D721Med (cell line): ENCODE results near the gene AMH.
"Not testable (repeated sequence)": the region's sequence is repeated elsewhere in the genome, so short reads cannot be mapped to it uniquely, and the experiment has no call there.

Experiments
- DNase-seq: peaks from one replicate; pipeline ENCODE4 v3.0.0; 2011; ENCODE audit warnings: low spot score; ENCODE audit not compliant: insufficient read length
- FAIRE-seq: peaks from 2 replicates; lab custom pipeline; 2011; peaks lifted over from hg19 to GRCh38; lab: Jason Lieb, UNC
- TF ChIP-seq, protein P1 (sequence below): IDR thresholded peaks from 2 replicates; pipeline ENCODE4 v1.5.1; 2012; ENCODE audit warnings: mild to moderate bottlenecking, control low read depth; ENCODE audit not compliant: insufficient read depth; ENCODE audit errors: missing control alignments

Gene AMH

DNA sequence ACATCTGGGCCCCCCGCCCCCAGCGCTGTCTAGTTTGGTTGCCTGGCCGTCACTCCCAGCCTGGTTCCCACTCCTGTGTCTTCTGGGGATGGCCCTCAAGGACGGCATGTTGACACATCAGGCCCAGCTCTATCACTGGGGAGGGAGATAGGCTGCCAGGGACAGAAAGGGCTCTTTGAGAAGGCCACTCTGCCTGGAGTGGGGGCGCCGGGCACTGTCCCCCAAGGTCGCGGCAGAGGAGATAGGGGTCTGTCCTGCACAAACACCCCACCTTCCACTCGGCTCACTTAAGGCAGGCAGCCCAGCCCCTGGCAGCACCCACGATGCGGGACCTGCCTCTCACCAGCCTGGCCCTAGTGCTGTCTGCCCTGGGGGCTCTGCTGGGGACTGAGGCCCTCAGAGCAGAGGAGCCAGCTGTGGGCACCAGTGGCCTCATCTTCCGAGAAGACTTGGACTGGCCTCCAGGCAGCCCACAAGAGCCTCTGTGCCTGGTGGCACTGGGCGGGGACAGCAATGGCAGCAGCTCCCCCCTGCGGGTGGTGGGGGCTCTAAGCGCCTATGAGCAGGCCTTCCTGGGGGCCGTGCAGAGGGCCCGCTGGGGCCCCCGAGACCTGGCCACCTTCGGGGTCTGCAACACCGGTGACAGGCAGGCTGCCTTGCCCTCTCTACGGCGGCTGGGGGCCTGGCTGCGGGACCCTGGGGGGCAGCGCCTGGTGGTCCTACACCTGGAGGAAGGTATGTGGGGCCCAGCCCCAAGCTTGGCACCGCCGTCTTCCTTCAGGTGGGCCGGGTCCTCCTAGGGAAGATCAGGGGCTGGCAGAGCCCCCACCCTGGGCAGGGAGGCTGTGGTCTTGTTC lies at the start of gene AMH:
Gene AMH, plus strand, starts transcription at position 314 of the 857 bp plus-strand sequence. Its CDS starts 10 bp downstream, at position 324.
- FAIRE-seq (no peak), DNase-seq (no peak)
- TF ChIP-seq, protein P1, sequence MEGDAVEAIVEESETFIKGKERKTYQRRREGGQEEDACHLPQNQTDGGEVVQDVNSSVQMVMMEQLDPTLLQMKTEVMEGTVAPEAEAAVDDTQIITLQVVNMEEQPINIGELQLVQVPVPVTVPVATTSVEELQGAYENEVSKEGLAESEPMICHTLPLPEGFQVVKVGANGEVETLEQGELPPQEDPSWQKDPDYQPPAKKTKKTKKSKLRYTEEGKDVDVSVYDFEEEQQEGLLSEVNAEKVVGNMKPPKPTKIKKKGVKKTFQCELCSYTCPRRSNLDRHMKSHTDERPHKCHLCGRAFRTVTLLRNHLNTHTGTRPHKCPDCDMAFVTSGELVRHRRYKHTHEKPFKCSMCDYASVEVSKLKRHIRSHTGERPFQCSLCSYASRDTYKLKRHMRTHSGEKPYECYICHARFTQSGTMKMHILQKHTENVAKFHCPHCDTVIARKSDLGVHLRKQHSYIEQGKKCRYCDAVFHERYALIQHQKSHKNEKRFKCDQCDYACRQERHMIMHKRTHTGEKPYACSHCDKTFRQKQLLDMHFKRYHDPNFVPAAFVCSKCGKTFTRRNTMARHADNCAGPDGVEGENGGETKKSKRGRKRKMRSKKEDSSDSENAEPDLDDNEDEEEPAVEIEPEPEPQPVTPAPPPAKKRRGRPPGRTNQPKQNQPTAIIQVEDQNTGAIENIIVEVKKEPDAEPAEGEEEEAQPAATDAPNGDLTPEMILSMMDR: no peak

DNA sequence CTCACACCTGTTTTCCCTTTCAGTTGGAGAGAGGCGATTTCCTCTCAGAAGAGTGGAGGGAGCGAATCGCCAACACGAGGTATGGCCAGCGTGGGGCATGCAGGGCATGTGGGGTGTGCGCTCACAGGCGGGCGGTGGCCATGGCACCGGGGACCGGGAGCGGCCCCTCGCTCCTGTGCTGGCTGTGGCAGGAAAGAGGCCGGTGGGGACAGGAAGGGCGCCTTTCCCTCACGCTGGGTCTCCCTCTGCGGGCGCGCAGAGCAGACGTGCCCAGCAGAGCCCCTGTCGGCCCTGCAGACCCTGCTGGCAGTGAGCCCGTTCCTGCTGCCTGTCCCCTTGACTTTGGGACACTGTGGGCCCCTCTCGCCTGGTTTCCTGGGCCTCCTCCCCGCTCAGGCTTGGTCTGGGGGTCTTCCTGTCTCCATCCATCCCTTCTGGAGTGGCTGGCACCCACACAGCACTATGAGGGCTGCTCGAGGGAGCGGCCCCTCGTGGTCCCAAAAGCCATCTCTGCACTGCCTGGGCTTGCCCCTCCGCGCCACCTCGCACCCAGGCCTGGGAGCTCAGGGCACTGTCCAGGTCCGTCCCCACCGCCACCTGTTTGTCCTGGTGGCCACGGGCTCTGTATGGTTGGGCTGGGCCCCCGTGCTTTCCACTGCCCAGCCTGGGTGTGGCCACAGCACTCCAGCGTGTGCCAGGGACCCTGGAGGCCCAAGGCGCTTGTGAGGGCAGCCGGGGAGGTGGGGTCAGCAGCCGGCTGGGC lies 49.1 kb upstream of the AMH start:
- TF ChIP-seq, protein P1: no peak
- FAIRE-seq (no peak), DNase-seq (no peak)

DNA sequence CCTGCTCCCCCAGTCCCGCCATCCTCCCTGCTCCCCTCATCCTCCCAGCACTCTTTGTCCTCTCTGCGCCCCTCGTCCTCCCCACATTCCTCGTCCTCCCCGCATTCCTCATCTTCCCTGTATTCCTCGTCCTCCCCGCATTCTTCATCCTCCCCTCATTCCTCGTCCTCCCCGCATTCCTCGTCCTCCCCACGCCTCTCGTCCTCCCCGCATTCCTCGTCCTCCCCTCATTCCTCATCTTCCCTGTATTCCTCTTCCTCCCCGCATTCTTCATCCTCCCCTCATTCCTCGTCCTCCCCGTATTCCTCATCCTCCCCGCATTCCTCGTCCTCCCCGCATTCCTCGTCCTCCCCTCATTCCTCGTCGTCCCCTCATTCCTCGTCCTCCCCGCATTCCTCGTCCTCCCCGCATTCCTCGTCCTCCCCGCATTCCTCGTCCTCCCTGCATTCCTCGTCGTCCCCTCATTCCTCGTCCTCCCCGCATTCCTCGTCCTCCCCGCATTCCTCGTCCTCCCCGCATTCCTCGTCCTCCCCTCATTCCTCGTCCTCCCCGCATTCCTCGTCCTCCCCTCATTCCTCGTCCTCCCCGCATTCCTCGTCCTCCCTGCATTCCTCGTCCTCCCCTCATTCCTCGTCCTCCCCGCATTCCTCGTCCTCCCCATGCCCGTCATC lies 48.4 kb upstream of the AMH start:
- not testable (repeated sequence) for DNase-seq, FAIRE-seq

DNA sequence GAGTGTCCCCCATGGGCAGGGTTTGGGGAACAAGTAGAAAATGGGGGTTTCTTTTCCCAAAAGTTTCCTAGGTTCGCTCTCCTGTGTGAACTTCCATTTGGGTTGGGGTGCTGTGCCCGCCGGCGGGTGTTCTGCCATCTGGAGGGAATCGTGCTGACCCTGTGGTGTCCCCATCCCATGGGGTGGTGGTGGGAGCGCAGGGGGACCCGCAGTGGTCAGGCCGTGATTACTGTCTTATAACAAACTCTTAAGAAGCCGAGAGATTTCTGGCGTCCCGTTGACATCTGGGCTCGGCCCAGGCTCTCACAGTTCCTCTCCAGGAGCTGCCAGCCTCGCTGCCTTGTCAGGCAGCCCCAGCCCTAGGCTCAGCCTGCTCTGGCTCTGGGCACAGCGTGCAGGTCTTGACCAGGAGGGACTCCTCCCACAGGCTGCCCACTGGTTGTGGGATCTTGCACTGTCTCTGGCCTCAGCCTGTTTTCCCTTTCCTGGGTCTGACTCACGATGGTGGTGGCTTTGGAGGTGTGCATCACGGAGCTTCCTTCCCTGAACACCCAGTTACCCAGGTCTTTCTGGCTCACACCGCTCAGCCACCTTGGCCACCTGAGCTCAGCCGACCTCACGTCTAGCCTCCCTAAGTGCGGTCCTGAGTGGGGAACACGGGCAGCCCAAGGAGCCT lies 47.5 kb upstream of the AMH start:
- no peak for FAIRE-seq
- DNase-seq: no peak
- TF ChIP-seq, protein P1: no peak

DNA sequence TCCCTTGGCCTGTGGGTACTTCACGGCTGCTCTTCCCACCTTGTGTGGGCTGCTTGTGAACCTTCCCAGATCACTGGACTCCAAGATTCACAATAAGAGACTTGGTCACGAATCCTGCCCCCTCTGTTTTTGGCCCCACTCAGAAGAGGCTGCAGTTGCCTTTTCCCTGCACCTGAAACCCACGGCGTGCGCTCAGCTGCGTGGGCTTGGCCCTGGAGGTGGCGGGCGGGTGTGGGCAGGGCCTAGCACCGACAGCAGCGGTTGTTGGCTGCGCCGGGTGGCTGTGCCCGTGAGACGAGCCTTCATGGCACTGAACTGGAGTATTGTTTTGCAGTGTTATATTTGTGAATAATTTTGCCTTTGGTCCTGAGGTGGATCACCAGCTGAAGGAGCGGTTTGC lies 46.8 kb upstream of the AMH start:
- FAIRE-seq (no peak), DNase-seq (no peak)
- TF ChIP-seq, protein P1: no peak

DNA sequence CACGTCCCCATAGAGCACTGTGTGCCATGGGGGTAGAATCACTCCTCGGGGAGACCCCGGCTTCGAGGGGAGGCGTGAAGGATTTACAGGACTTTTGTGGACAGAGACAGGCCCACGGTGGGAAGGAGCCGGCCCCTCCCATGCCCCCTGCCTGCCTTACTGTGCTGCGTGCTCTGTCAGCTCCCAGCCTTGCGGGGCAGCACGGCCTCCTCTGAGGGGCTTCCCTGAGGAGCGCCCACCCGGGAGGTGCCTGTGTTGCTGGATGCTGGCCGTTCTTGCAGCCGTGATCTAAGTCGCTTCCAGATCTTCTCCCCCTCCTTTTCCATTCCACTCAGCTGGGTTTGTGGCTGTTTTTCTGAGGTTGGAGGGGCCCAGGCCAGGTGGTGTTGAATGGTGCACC lies 42.1 kb upstream of the AMH start:
- TF ChIP-seq, protein P1: no peak
- no peak for DNase-seq
- FAIRE-seq: no peak
